ENCODE measurements around the gene NTM.

NTM gene

GRCh38 chr11:131871006-131871405 lies 500.6 kb downstream of the NTM start:
- no peaks in the 10 kb centered on the region for H3F3A ChIP-seq (ENCODE audit: insufficient read depth, low read length)
- no peak overlapping the region for H3K9ac ChIP-seq (ENCODE audit: low read length)
- H3K36me3 ChIP-seq (ENCODE audit: insufficient read depth, low read length): no peaks in the 10 kb centered on the region
- H3K27ac ChIP-seq (ENCODE audit: low read depth, low read length, poor library complexity, severe bottlenecking): no peak overlapping the region
- H4K20me1 ChIP-seq (ENCODE audit: insufficient read depth, low read length): no peaks in the 10 kb centered on the region
- no peak overlapping the region for H3K4me3 ChIP-seq (ENCODE audit: low read depth, low read length, poor library complexity, severe bottlenecking)
- no peaks in the 10 kb centered on the region for H3K9me2 ChIP-seq (ENCODE audit: low read depth, low read length)
- H3K27me3 ChIP-seq (ENCODE audit: insufficient read depth, low read length): no peaks in the 10 kb centered on the region
- no peak overlapping the region for H3K4me2 ChIP-seq (ENCODE audit: low read length)
- no peak for TF ChIP-seq EZH2 (IDR thresholded peaks at IDR 0.05; ENCODE audit: borderline replicate concordance, low read length)
- no peak for TF ChIP-seq CTCF (IDR thresholded peaks at IDR 0.05; ENCODE audit: low read length)
- no peaks in the 10 kb centered on the region for H3K9me3 ChIP-seq (ENCODE audit: low read length)
- no peak overlapping the region for H2AFZ ChIP-seq (ENCODE audit: low read length)
- no peaks in the 10 kb centered on the region for H3K79me2 ChIP-seq (ENCODE audit: insufficient read depth, low read length)
- H3K4me1 ChIP-seq (ENCODE audit: insufficient read depth, low read length, severe bottlenecking): no peaks in the 10 kb centered on the region

DNA sequence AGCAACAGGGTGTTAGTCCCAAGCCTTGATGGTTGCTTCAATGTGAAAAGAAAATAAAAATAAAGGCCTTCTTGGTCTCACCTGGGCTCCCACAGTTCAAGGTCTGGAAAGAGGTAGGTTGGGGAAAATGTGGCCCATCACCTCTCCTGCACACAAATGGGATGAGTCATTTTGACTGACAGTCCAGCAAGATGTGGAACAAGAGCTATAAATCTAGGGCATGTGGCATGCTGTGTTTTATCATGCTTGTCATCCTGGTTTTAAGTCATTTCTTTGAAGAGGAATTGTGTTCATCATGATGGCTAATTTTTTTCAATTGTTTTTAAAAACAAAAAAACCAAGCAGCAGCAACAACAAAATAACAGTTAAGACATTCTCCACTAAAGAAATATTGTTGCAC lies 503.7 kb downstream of the NTM start:
- no peak overlapping the region for H3K27ac ChIP-seq (ENCODE audit: low read depth, low read length, poor library complexity, severe bottlenecking)
- H3F3A ChIP-seq (ENCODE audit: insufficient read depth, low read length): no peaks in the 10 kb centered on the region
- no peaks in the 10 kb centered on the region for H4K20me1 ChIP-seq (ENCODE audit: insufficient read depth, low read length)
- no peaks in the 10 kb centered on the region for H3K9me3 ChIP-seq (ENCODE audit: low read length)
- no peaks in the 10 kb centered on the region for H3K4me1 ChIP-seq (ENCODE audit: insufficient read depth, low read length, severe bottlenecking)
- H2AFZ ChIP-seq (ENCODE audit: low read length): no peak overlapping the region
- H3K36me3 ChIP-seq (ENCODE audit: insufficient read depth, low read length): no peaks in the 10 kb centered on the region
- H3K79me2 ChIP-seq (ENCODE audit: insufficient read depth, low read length): no peaks in the 10 kb centered on the region
- H3K27me3 ChIP-seq (ENCODE audit: insufficient read depth, low read length): no peaks in the 10 kb centered on the region
- no peak overlapping the region for H3K4me2 ChIP-seq (ENCODE audit: low read length)
- TF ChIP-seq CTCF (IDR thresholded peaks at IDR 0.05; ENCODE audit: low read length): no peak
- no peak for TF ChIP-seq EZH2 (IDR thresholded peaks at IDR 0.05; ENCODE audit: borderline replicate concordance, low read length)
- no peak overlapping the region for H3K9ac ChIP-seq (ENCODE audit: low read length)
- no peak overlapping the region for H3K4me3 ChIP-seq (ENCODE audit: low read depth, low read length, poor library complexity, severe bottlenecking)
- no peaks in the 10 kb centered on the region for H3K9me2 ChIP-seq (ENCODE audit: low read depth, low read length)

GRCh38 chr11:131875611-131876010 lies 505.2 kb downstream of the NTM start:
- Histone ChIP-seq H3K9me2 (ENCODE audit: low read depth, low read length) (no peaks in the 10 kb centered on the region), H2AFZ (ENCODE audit: low read length) (no peak overlapping the region), H3K79me2 (ENCODE audit: insufficient read depth, low read length) (no peaks in the 10 kb centered on the region), H3F3A (ENCODE audit: insufficient read depth, low read length) (no peaks in the 10 kb centered on the region), H3K27me3 (ENCODE audit: insufficient read depth, low read length) (no peaks in the 10 kb centered on the region), H3K9me3 (ENCODE audit: low read length) (no peaks in the 10 kb centered on the region), H3K4me2 (ENCODE audit: low read length) (no peak overlapping the region), H3K27ac (ENCODE audit: low read depth, low read length, poor library complexity, severe bottlenecking) (no peak overlapping the region), H3K4me1 (ENCODE audit: insufficient read depth, low read length, severe bottlenecking) (no peaks in the 10 kb centered on the region), H3K36me3 (ENCODE audit: insufficient read depth, low read length) (no peaks in the 10 kb centered on the region), H4K20me1 (ENCODE audit: insufficient read depth, low read length) (no peaks in the 10 kb centered on the region), H3K9ac (ENCODE audit: low read length) (no peak overlapping the region), H3K4me3 (ENCODE audit: low read depth, low read length, poor library complexity, severe bottlenecking) (no peak overlapping the region)
- TF ChIP-seq EZH2 (IDR thresholded peaks at IDR 0.05; ENCODE audit: borderline replicate concordance, low read length) (no peak), CTCF (IDR thresholded peaks at IDR 0.05; ENCODE audit: low read length) (no peak)

All from OCI-LY1 (cell line).